Measurements from ENCODE around the gene NEIL3.

Gene NEIL3

DNA sequence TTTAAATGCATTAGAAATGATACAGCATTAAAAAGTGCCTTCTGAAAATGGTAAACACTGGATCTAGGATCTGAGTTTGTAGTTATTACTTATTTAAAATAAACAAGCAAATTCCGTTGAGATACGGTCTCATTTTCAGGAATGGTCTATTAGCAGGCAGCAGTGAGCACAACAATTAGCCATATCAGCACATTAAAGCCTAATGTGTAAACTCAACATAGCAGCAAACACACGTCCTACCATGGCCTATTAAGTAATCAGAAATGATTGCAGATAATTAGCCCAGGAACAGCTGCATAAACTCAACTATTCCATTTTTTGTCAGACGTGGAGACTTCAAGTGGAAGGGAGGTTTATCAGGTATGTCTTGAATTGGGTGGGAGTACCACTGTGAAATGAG lies 61.8 kb downstream of the NEIL3 start:
- DNase-seq, result no peak

DNA sequence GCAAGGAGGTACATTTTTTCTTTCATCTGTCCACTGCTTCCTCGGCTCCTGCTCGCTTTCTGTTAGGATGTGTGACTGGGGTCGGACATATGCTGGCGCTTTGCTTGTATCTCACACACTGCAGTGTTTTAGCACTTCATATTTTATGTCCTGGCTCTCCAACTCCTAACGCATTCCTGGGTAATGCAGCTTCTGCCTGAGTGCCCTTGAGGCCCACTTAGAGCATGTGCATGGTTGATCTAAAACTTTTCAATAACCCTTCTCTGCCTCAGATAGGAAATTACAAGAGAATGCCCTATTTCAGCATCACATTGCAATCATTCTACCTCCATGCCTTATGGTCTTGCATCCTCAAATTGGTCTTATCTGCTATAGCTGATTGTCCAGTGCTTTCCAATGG lies 65.3 kb downstream of the NEIL3 start:
- DNase-seq, result no peak

- DNase-seq, result no peak
Observed at GRCh38 chr4:177375372-177375771, 65.7 kb downstream of the NEIL3 start.

DNA sequence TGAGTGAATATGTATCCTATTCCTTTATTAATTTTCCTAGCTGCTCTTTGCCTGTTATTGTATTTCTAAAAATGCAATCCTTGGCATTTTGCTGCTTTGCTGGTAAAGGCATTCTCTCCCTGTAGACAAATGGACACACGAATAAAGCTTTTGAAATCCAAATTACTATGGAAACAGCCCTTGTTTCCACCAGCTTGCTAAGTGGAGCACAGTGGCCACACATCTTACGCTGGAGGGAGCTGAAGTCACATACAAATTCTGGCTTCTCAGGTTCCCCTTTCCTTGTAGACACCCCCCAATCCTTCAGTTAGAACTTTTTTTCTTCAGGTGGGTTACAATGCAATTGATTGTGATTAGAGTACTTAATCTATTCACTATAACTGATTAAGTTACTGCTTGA lies 66.3 kb downstream of the NEIL3 start:
- DNase-seq, result no peak

GRCh38 chr4:177380730-177381287 lies 71.1 kb downstream of the NEIL3 start:
- no peak for DNase-seq

- DNase-seq, result no peak
Observed at GRCh38 chr4:177381762-177382310, 72.2 kb downstream of the NEIL3 start.

DNA sequence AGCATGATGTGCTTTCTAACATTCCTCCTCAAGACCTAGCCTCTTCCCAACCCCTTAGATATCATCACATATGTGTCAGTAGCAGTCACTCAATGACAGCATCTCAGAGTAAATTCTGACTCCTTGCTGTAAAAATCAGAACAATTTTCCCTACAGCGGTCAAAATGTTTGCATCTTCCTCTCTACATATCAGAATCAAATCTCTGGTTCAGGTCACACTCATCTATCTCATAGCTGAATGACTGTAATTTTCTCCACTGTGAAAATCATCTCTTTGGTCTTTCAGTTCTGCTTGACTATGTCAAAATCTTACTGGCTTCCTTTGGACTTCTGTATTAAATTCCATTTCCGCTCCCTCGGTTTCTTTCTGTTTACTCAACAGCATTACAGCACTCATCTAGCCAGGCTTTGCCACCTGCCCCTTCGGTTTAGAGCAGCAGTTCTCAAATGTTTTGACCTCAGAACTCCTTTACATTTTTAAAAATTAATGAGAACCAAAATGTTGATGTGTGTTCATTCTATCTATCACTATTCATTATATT lies 75.3 kb downstream of the NEIL3 start:
- no peak for DNase-seq

GRCh38 chr4:177385576-177386277 lies 76.1 kb downstream of the NEIL3 start:
- DNase-seq, result no peak

- DNase-seq, result no peak
Observed at GRCh38 chr4:177386278-177386815, 76.7 kb downstream of the NEIL3 start.

- no peak for DNase-seq
Observed at GRCh38 chr4:177391287-177391686, 81.6 kb downstream of the NEIL3 start.

- no peak for DNase-seq
Observed at GRCh38 chr4:177391953-177392352, 82.3 kb downstream of the NEIL3 start.

- DNase-seq, result no peak
Observed at GRCh38 chr4:177393236-177393635, 83.6 kb downstream of the NEIL3 start.

GRCh38 chr4:177396352-177396751 lies 86.7 kb downstream of the NEIL3 start:
- no peak for DNase-seq

- DNase-seq, result no peak
Observed at GRCh38 chr4:177400030-177400429, 90.4 kb downstream of the NEIL3 start.

GRCh38 chr4:177401658-177402273 lies 92.1 kb downstream of the NEIL3 start:
- no peak for DNase-seq

GRCh38 chr4:177403746-177404145 lies 94.1 kb downstream of the NEIL3 start:
- no peak for DNase-seq

- DNase-seq, result no peak
Observed at GRCh38 chr4:177404342-177404741, 94.7 kb downstream of the NEIL3 start.

DNA sequence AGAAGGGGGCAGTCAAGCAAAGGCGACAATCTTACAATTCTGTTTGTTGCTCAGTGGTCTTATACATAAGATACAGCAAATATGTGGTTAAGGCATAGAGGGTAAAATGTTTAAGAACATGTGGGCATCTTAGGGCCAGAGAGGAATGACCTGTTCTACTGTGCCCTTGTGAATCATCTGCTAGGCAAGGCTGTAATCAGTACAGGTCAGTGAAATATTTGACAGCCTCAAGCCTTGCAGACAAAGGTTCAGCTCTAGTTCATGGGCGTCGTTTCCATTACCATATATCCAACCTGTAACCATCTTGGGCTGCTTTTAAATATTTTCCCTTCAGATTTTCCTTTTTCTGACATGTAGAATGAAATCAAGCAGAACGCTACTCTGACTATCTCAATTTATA lies 95.3 kb downstream of the NEIL3 start:
- no peak for DNase-seq

GRCh38 chr4:177405508-177405907 lies 95.8 kb downstream of the NEIL3 start:
- no peak for DNase-seq

- DNase-seq, result no peak
Observed at GRCh38 chr4:177408023-177408422, 98.3 kb downstream of the NEIL3 start.

DNA sequence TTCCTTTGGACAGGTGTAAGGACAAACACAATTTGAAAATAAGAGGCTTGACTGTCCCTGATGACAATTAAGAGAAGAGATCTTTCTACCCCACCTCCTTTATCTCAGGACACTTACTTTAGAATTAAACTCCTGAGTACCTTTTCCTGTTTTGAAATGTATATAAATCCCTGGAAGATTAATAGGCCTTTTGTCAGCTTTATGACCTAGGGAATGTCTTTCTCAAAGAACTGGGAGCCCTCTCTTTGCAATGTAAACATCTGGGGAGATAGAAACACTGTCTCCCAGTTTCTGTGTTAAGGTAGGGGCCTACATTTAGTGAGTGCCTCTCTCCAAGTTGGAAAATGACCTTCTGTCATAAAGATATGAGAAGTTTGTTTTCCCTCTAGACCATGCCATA lies 100.9 kb downstream of the NEIL3 start:
- no peak for DNase-seq

- no peak for DNase-seq
Observed at GRCh38 chr4:177411996-177412395, 102.3 kb downstream of the NEIL3 start.
